ENCODE results near the gene JUP.

DNA sequence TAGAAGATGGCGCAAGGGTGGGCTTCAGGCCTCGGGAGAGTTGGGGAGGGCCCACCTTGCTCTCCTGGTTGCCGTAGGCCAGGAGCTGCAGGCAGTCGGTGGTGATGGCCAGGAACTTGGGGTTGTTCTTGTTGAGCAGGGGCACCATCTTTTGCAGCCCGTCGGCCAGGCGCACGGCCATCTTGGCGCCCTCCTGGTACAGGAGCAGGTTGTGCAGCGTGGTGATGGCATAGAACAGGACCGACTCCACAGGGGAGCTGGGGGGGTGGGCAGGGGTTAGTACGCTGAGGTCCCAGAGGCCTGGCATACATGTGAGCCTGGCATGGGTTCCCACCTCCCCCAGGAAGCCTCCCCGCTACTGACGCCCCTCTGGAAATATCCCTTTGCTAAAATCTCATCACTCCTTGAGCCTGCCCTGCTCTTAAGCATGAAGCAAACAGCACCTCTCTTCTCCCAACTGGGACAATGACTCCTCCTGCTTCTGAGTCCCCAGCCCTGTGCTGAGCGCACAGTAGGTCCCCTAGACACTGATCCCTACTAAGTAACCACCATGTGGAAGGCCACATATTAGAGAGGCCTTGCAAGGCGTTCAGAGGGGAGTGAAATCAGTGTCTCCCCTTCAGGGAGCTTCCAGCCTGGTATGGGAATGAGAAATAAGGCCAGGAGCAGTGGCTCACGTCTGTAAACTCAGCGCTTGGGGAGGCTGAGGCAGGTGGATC lies 19.0 kb downstream of the JUP start:
- TF ChIP-seq, protein P1, sequence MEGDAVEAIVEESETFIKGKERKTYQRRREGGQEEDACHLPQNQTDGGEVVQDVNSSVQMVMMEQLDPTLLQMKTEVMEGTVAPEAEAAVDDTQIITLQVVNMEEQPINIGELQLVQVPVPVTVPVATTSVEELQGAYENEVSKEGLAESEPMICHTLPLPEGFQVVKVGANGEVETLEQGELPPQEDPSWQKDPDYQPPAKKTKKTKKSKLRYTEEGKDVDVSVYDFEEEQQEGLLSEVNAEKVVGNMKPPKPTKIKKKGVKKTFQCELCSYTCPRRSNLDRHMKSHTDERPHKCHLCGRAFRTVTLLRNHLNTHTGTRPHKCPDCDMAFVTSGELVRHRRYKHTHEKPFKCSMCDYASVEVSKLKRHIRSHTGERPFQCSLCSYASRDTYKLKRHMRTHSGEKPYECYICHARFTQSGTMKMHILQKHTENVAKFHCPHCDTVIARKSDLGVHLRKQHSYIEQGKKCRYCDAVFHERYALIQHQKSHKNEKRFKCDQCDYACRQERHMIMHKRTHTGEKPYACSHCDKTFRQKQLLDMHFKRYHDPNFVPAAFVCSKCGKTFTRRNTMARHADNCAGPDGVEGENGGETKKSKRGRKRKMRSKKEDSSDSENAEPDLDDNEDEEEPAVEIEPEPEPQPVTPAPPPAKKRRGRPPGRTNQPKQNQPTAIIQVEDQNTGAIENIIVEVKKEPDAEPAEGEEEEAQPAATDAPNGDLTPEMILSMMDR (IDR thresholded peaks at IDR 0.05 in 8 of 11, conservative IDR thresholded peaks at IDR 0.05 in 3 of 11): no peak
- TF ChIP-seq POLR2A (IDR thresholded peaks at IDR 0.05): no peak
- no peak for TF ChIP-seq POLR2AphosphoS5 (IDR thresholded peaks at IDR 0.05)
